SK-N-SH (cell line): ENCODE data around the gene HSPBAP1. TPM values are rescaled to one million over a fixed set of nuclear protein-coding genes. Genes with fewer than 3 reads are reported as not detected.

Experiments
- CTCF ChIA-PET: fragments of 300-600, 350-600 bp; formaldehyde crosslinking; extraction: SDS; loops from one replicate; lab custom pipeline; 2021; lab: Yijun Ruan, JAX
- POLR2A ChIA-PET: fragments of 350-600 bp; sonication (Branson Sonifier 250); formaldehyde crosslinking; extraction: SDS; loops from one replicate; lab custom pipeline; 2020; ENCODE audit warnings: antibody characterized with exemption, inconsistent platforms; lab: Yijun Ruan, JAX
- DNase-seq: peaks from one replicate; pipeline ENCODE4 v3.0.0; 2012
- H2AFZ ChIP-seq: fragments of 200-600 bp; sonication (generic); 2 replicates; pipeline ENCODE4 v1.8.1; 2016; ENCODE audit warnings: antibody characterized with exemption, mild to moderate bottlenecking, low read depth
- H3F3A ChIP-seq: fragments of 200-600 bp; sonication (generic); replicated peaks from 2 replicates; pipeline ENCODE3; 2016; ENCODE audit warnings: antibody characterized with exemption, mild to moderate bottlenecking; ENCODE audit not compliant: insufficient read depth
- H3K27ac ChIP-seq, 2 experiments: fragments of 200-500 bp in 1 of 2; fragments of 200-600 bp in 1 of 2; sonication (Bioruptor generic) in 1 of 2; sonication (generic), shearing (Covaris generic) in 1 of 2; 2 replicates each; pipeline versions ENCODE4 v1.5.1 to v1.6.1; 2014 to 2016; ENCODE audit warnings: low read depth in 2 of 2, inconsistent platforms in 1 of 2, low read length in 1 of 2, mild to moderate bottlenecking in 1 of 2, mixed read lengths in 1 of 2
- H3K27me3 ChIP-seq: fragments of 200-600 bp; sonication (generic), shearing (Covaris generic); 2 replicates; pipeline ENCODE4 v1.6.1; 2016; ENCODE audit warnings: mixed run types; ENCODE audit not compliant: insufficient read depth
- H3K36me3 ChIP-seq, 2 experiments: fragments of 200-500 bp in 1 of 2; fragments of 200-600 bp in 1 of 2; sonication (Bioruptor generic) in 1 of 2; sonication (generic) in 1 of 2; replicated peaks in 1 of 2; 2 replicates each; pipeline versions ENCODE3 to v1.5.1; 2014 to 2016; ENCODE audit warnings: low read length in 1 of 2, mild to moderate bottlenecking in 1 of 2; ENCODE audit not compliant: insufficient read depth in 2 of 2, control insufficient read depth in 1 of 2
- H3K4me1 ChIP-seq, 2 experiments: fragments of 200-500 bp in 1 of 2; fragments of 200-600 bp in 1 of 2; sonication (Bioruptor generic) in 1 of 2; sonication (generic), shearing (Covaris generic) in 1 of 2; 2 replicates each; pipeline versions ENCODE4 v1.5.1 to v1.6.1; 2014 to 2016; ENCODE audit warnings: low read depth in 1 of 2, low read length in 1 of 2, mixed run types in 1 of 2; ENCODE audit not compliant: insufficient read depth in 2 of 2, control insufficient read depth in 1 of 2
- H3K4me2 ChIP-seq: fragments of 200-600 bp; sonication (generic), shearing (Covaris generic); 2 replicates; pipeline ENCODE4 v1.6.1; 2017; ENCODE audit warnings: mixed run types
- H3K4me3 ChIP-seq, 2 experiments: fragments of 200-500 bp in 1 of 2; fragments of 200-600 bp in 1 of 2; sonication (Bioruptor generic) in 1 of 2; sonication (generic), shearing (Covaris generic) in 1 of 2; 2 replicates each; pipeline versions ENCODE4 v1.5.1 to v1.8.1; 2014 to 2016; ENCODE audit warnings: low read depth in 2 of 2, inconsistent platforms in 1 of 2, low read length in 1 of 2, mild to moderate bottlenecking in 1 of 2, mixed read lengths in 1 of 2, moderate library complexity in 1 of 2
- H3K79me2 ChIP-seq: fragments of 200-600 bp; sonication (generic); 2 replicates; pipeline ENCODE4 v1.8.1; 2017; ENCODE audit warnings: mild to moderate bottlenecking; ENCODE audit not compliant: insufficient read depth
- H3K9ac ChIP-seq: fragments of 200-600 bp; sonication (generic); 2 replicates; pipeline ENCODE4 v1.6.1; 2017; ENCODE audit warnings: mixed run types
- H3K9me2 ChIP-seq: fragments of 200-600 bp; sonication (generic); 2 replicates; pipeline ENCODE4 v1.6.1; 2017; ENCODE audit warnings: mixed run types
- H3K9me3 ChIP-seq: fragments of 200-600 bp; sonication (generic); 2 replicates; pipeline ENCODE4 v1.6.1; 2017; ENCODE audit warnings: mixed run types, mild to moderate bottlenecking, moderate library complexity
- H4K20me1 ChIP-seq: fragments of 200-600 bp; sonication (generic); 2 replicates; pipeline ENCODE4 v1.6.1; 2017; ENCODE audit warnings: mild to moderate bottlenecking, mixed run types; ENCODE audit not compliant: insufficient read depth
- CHD2 ChIP-seq: fragments of 150-350 bp; IDR thresholded peaks from 2 replicates; pipeline ENCODE4 v1.6.1; 2018; ENCODE audit warnings: low read length; ENCODE audit not compliant: partially characterized antibody
- ELF1 ChIP-seq: IDR thresholded peaks from 2 replicates; pipeline ENCODE4 v1.4.0; 2012
- EZH2phosphoT487 ChIP-seq: fragments of 200-600 bp; sonication (generic); IDR thresholded peaks from 2 replicates; pipeline ENCODE4 v1.6.1; 2017; ENCODE audit warnings: low read depth, mixed run types, mild to moderate bottlenecking, antibody characterized with exemption, moderate library complexity, borderline replicate concordance
- FOXJ3 ChIP-seq: sonication (generic); formaldehyde crosslinking; IDR thresholded peaks from 2 replicates; pipeline ENCODE4 v1.5.1; 2020; ENCODE audit warnings: mild to moderate bottlenecking, missing genetic modification reagents
- FOXM1 ChIP-seq: IDR thresholded peaks from 2 replicates; pipeline ENCODE4 v1.4.0; 2012; ENCODE audit warnings: low read depth, mild to moderate bottlenecking
- GABPA ChIP-seq: IDR thresholded peaks from 2 replicates; pipeline ENCODE4 v1.4.0; 2012; ENCODE audit warnings: low read depth, mild to moderate bottlenecking
- GATA2 ChIP-seq: sonication (generic); formaldehyde crosslinking; IDR thresholded peaks from 2 replicates; pipeline ENCODE4 v1.5.0; 2020; ENCODE audit warnings: mild to moderate bottlenecking, missing genetic modification reagents
- JUND ChIP-seq: IDR thresholded peaks from 2 replicates; pipeline ENCODE4 v1.4.0; 2012
- NFIC ChIP-seq: IDR thresholded peaks from 2 replicates; pipeline ENCODE4 v1.4.0; 2012; ENCODE audit warnings: borderline replicate concordance
- NRF1 ChIP-seq: IDR thresholded peaks from 2 replicates; pipeline ENCODE4 v1.6.1; 2012; ENCODE audit warnings: low read depth, mild to moderate bottlenecking, low read length
- RCOR1 ChIP-seq: fragments of 150-350 bp; IDR thresholded peaks from 2 replicates; pipeline ENCODE4 v1.6.1; 2017; ENCODE audit warnings: antibody characterized with exemption, low read length
- RXRA ChIP-seq: IDR thresholded peaks from 2 replicates; pipeline ENCODE4 v1.4.0; 2012; ENCODE audit warnings: low read depth, mild to moderate bottlenecking, borderline replicate concordance
- WGBS: methylation state at CpG from one replicate; pipeline ENCODE4 v1.1.6; 2017; ENCODE audit warnings: low lambda C conversion rate; 5-methylcytosine and 5-hydroxymethylcytosine counted together
- polyA plus RNA-seq, 3 experiments: library from polyadenylated mRNA; depleted of rRNA; stranded (reverse); fragments of >200 nt; gene quantifications; 2 replicates each; pipeline ENCODE4 v1.2.3, GENCODE V29; 2012
- TF ChIP-seq, protein P1 (sequence below): IDR thresholded peaks from 2 replicates; pipeline ENCODE4 v1.4.0; 2012; ENCODE audit warnings: low read depth
- TF ChIP-seq, protein P2 (sequence below): IDR thresholded peaks from 2 replicates; pipeline ENCODE4; 2012
- TF ChIP-seq, protein P3 (sequence below): fragments of 150-350 bp; IDR thresholded peaks from 2 replicates; pipeline ENCODE4 v1.6.1; 2017; ENCODE audit warnings: antibody characterized with exemption, low read length, low read depth, borderline replicate concordance

HSPBAP1 gene
- polyA plus RNA-seq, 1 of the 3 experiments (the other 2 are of a cell fraction), result 5.1 TPM

DNA sequence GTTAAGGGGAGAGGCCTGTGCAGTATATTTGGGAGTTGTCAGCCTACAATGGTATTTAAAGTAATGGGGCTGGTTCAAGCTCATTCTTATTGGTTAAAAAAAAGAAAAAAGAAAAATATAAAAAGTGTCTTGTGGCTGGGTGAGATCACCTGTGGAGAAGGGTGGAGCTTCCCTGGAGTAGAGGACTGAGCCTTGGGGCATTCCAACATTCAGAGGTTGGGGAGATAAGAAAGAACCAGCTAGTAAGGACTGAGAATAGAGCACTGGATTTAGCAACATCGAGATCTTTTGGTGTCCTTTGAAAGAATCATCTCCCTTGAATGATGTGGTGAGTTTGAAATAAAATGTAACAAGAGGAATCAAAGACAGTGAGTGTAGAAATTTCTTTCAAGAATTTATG is 6.4 kb upstream of the HSPBAP1 start:
- Histone ChIP-seq H3K9me2 (no peaks in the 10 kb centered on the region), H3K27me3 (no peaks in the 10 kb centered on the region), H3K36me3 (no peaks in the 10 kb centered on the region), H3F3A (no peaks in the 10 kb centered on the region), H4K20me1 (no peaks in the 10 kb centered on the region), H2AFZ (no peak overlapping the region), H3K27ac (no peak overlapping the region), H3K4me2 (no peak overlapping the region), H3K9me3 (no peaks in the 10 kb centered on the region), H3K79me2 (peaks cover 37% of the 10 kb centered on the region), H3K9ac (no peak overlapping the region), H3K4me3 (no peak overlapping the region), H3K4me1 (peaks cover 0 to 10% of the 10 kb centered on the region in 2 experiments; a peak in 2 of 4 replicates)
- ChIA-PET CTCF (no interaction called here), POLR2A (no interaction called here)
- DNase-seq, result no peak
- WGBS, result 86% methylated on average over 1 of the region's 1 CpG
- TF ChIP-seq, protein P1, sequence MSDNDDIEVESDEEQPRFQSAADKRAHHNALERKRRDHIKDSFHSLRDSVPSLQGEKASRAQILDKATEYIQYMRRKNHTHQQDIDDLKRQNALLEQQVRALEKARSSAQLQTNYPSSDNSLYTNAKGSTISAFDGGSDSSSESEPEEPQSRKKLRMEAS, result no peak
- TF ChIP-seq CHD2, result no peak
- TF ChIP-seq ELF1, result no peak
- TF ChIP-seq RCOR1, result no peak
- no peak for TF ChIP-seq EZH2phosphoT487
- TF ChIP-seq, protein P2, sequence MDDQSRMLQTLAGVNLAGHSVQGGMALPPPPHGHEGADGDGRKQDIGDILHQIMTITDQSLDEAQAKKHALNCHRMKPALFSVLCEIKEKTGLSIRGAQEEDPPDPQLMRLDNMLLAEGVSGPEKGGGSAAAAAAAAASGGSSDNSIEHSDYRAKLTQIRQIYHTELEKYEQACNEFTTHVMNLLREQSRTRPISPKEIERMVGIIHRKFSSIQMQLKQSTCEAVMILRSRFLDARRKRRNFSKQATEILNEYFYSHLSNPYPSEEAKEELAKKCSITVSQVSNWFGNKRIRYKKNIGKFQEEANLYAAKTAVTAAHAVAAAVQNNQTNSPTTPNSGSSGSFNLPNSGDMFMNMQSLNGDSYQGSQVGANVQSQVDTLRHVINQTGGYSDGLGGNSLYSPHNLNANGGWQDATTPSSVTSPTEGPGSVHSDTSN, result no peak

DNA sequence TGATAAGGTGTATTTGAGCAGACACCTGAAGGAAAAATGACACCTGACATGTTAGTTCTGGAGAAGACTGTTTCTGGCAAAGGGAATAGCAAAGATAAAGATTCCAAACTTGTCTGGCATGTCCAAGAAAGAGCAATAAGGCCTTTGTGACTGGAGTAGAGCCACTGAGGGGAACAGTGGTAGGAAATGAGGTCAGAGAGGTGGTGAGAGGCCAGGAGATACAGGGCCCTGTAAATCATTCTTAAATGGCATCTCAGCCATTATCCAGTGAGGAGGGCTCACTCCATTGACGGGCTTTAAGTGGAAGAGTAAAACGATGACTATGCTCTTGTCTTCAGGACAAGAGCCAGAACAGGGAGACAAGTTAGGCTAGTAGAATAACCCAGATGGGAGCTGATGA is 5.7 kb upstream of the HSPBAP1 start:
- Histone ChIP-seq H3K4me3 (no peak overlapping the region), H3K27me3 (no peaks in the 10 kb centered on the region), H3K4me1 (peaks cover 0 to 7% of the 10 kb centered on the region in 2 experiments; a peak in 2 of 4 replicates), H3K4me2 (no peak overlapping the region), H3K9me3 (no peaks in the 10 kb centered on the region), H2AFZ (no peak overlapping the region), H3F3A (peaks cover 3% of the 10 kb centered on the region), H4K20me1 (no peaks in the 10 kb centered on the region), H3K79me2 (peaks cover 37% of the 10 kb centered on the region), H3K27ac (no peak overlapping the region), H3K36me3 (no peaks in the 10 kb centered on the region), H3K9me2 (no peaks in the 10 kb centered on the region), H3K9ac (no peak overlapping the region)
- no peak for TF ChIP-seq GABPA
- no peak for TF ChIP-seq GATA2
- TF ChIP-seq NRF1, result no peak
- no peak for TF ChIP-seq NFIC
- WGBS, result 93% methylated on average over 2 of the region's 2 CpGs
- no peak for DNase-seq
- ChIA-PET POLR2A (no interaction called here), CTCF (interaction anchor here (0.6 kb wide), 1 partner anchor 20 kb away, joined by 3 read pairs; no protein-coding TSS in a partner anchor)

DNA sequence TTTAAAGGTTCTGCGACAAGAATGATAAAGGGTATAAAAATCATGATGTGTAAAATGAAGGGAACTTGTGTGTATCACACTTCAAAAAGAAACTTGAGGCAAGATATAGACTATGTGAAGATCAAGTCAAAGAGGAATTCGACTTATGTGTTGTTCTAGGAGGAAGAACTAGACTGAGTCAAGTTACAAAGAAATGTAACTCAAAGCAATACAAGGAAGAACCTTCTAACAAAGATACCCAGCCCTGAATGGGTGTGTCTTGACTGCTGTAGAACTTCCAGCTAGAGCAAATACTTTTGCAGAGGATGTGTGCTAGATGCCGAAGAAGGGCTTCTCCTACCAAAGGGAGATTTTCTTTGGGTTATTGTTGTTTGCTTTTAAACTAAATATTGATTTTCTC is 3.7 kb upstream of the HSPBAP1 start:
- Histone ChIP-seq H3K9me2 (no peaks in the 10 kb centered on the region), H3F3A (peaks cover 8% of the 10 kb centered on the region), H3K27ac (no peak overlapping the region), H2AFZ (no peak overlapping the region), H4K20me1 (no peaks in the 10 kb centered on the region)
- TF ChIP-seq FOXM1, result no peak
- TF ChIP-seq RXRA, result no peak
- TF ChIP-seq GABPA, result no peak
- TF ChIP-seq, protein P3, sequence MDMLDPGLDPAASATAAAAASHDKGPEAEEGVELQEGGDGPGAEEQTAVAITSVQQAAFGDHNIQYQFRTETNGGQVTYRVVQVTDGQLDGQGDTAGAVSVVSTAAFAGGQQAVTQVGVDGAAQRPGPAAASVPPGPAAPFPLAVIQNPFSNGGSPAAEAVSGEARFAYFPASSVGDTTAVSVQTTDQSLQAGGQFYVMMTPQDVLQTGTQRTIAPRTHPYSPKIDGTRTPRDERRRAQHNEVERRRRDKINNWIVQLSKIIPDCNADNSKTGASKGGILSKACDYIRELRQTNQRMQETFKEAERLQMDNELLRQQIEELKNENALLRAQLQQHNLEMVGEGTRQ, result no peak
- TF ChIP-seq JUND, result no peak
- no peak for TF ChIP-seq FOXJ3 (CRISPR knock-in tag)
- TF ChIP-seq, all 33 proteins: peak for 0
- peaks cover 45% of the 10 kb centered on the region for H3K79me2 ChIP-seq
- 85% methylated on average over 3 of the region's 3 CpGs for WGBS
- H3K4me2 ChIP-seq, result no peak overlapping the region; the same call in 1 of the 2 replicates
- no peaks in the 10 kb centered on the region for H3K36me3 ChIP-seq
- no peak overlapping the region for H3K9ac ChIP-seq
- CTCF ChIA-PET, result no interaction called here
- no peak for DNase-seq
- no peaks in the 10 kb centered on the region for H3K9me3 ChIP-seq
- H3K4me3 ChIP-seq, result no peak overlapping the region
- POLR2A ChIA-PET, result no interaction called here
- peaks cover 0 to 11% of the 10 kb centered on the region in 2 experiments; a peak in 3 of 4 replicates for H3K4me1 ChIP-seq
- H3K27me3 ChIP-seq, result no peaks in the 10 kb centered on the region
